GM12801 (cell line): ENCODE results near the gene SAMD11.

Source experiments
- TF ChIP-seq, protein P1 (sequence below): IDR thresholded peaks from one replicate; pipeline ENCODE4 v1.5.1; 2011; ENCODE audit warnings: control low read depth; ENCODE audit not compliant: insufficient read length; ENCODE audit errors: extremely low read depth

Gene SAMD11

DNA sequence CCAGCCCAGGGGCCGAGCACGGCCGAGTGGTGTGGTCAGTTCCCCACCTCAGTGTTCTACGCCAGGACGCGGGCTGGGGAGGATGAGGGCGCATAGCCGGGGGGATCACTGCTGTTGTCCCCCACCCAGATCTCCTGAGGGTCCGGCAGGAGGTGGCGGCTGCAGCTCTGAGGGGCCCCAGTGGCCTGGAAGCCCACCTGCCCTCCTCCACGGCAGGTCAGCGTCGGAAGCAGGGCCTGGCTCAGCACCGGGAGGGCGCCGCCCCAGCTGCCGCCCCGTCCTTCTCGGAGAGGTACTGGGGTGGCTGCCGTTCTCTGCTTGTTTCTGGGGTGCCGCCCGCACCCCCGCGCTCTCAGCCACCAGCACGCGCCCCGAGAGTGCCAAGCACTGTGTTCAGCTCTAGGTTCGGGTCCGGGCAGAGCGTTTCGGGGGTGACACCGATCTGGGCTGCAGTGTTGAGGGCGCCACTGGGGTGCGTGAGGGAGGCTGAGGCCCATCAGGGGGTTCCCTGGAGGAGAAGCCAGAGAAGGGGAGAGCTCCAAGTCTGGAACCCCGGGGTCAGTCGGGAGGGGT is 17.4 kb downstream of the SAMD11 start:
- TF ChIP-seq, protein P1, sequence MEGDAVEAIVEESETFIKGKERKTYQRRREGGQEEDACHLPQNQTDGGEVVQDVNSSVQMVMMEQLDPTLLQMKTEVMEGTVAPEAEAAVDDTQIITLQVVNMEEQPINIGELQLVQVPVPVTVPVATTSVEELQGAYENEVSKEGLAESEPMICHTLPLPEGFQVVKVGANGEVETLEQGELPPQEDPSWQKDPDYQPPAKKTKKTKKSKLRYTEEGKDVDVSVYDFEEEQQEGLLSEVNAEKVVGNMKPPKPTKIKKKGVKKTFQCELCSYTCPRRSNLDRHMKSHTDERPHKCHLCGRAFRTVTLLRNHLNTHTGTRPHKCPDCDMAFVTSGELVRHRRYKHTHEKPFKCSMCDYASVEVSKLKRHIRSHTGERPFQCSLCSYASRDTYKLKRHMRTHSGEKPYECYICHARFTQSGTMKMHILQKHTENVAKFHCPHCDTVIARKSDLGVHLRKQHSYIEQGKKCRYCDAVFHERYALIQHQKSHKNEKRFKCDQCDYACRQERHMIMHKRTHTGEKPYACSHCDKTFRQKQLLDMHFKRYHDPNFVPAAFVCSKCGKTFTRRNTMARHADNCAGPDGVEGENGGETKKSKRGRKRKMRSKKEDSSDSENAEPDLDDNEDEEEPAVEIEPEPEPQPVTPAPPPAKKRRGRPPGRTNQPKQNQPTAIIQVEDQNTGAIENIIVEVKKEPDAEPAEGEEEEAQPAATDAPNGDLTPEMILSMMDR = no peak

DNA sequence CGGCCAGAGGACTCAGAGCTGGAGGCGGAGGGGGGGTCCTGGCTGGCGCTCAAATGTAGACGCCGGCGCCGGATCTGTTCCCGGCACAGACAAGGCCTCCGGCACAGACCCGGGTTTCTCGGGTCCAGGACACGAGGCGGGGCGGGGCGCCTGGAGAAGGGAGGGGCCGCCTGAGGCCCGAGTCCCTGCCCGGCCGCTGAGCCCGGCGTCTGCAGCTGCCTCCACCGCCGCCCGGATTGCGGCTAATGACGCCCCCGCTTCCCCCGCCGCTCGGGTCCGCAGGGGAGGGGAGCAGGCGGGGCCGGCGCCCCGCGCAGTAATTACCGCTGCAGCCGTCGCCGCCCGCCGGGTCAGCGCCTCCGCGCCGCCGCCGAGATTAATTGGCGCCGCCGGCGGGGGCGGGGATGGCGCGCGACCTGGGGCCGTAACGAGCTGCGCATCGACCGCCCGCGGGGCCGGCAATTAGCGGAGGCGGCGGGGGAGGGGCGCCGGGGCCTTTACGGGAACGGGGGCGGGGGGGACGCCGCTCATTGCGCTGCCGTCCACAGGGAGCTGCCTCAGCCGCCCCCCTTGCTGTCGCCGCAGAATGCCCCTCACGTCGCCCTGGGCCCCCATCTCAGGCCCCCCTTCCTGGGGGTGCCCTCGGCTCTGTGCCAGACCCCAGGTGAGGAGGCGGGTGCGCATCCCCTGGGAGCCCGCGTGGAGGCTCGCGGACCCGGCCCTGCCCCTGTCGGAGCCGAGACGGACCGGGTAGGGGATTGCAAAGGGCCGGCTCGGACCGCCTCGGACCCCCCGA is 18.1 kb downstream of the SAMD11 start:
- TF ChIP-seq, protein P1 = no peak

DNA sequence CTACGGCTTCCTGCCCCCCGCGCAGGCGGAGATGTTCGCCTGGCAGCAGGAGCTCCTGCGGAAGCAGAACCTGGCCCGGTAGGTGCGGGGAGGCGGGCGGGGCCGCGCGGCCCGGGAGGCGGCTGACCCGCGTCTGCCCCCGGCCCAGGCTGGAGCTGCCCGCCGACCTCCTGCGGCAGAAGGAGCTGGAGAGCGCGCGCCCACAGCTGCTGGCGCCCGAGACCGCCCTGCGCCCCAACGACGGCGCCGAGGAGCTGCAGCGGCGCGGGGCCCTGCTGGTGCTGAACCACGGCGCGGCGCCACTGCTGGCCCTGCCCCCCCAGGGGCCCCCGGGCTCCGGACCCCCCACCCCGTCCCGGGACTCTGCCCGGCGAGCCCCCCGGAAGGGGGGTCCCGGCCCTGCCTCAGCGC is 18.7 kb downstream of the SAMD11 start:
- TF ChIP-seq, protein P1 = no peak

DNA sequence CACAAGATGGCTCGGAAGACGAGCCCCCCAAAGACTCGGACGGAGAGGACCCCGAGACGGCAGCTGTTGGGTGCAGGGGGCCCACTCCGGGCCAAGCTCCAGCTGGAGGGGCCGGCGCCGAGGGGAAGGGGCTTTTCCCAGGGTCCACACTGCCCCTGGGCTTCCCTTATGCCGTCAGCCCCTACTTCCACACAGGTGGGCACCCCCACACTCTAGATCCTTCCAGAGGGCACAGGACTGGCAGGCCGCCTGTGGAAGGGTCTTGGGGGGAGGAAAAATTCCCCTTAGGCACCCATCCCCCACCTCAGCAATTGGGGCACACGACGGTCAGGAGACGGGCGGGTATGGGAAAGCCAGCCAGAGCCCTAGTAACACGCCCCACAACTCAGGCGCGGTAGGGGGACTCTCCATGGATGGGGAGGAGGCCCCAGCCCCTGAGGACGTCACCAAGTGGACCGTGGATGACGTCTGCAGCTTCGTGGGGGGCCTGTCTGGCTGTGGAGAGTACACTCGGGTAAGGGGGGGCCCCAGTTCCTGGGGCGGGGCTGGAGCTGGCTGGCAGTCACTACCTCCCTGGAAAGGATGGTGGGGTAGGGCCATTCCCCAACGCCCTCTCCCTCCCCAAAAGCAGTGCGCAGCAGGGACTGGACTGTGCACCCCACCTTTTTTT is 19.3 kb downstream of the SAMD11 start:
- TF ChIP-seq, protein P1 = no peak

DNA sequence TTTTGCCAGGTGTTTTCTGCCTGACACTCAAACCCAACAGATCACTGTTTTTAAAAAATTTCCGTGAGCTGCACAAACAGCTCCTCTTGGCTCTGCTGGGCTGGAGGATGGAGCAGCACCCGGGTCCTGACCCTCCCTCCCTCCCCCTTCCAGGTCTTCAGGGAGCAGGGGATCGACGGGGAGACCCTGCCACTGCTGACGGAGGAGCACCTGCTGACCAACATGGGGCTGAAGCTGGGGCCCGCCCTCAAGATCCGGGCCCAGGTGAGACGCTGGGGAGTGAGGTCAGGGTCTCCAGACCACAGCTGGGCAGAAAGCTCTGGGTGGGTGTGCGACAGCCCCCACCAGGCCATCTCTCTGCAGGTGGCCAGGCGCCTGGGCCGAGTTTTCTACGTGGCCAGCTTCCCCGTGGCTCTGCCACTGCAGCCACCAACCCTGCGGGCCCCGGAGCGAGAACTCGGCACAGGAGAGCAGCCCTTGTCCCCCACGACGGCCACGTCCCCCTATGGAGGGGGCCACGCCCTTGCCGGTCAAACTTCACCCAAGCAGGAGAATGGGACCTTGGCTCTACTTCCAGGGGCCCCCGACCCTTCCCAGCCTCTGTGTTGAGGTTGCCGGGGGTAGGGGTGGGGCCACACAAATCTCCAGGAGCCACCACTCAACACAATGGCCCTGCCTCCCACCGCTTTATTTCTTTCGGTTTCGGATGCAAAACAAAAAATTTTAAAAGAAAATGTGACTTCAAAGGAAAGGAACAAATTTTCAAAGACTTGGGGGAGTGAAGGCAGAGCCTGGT is 20.0 kb downstream of the SAMD11 start:
- TF ChIP-seq, protein P1 = no peak

DNA sequence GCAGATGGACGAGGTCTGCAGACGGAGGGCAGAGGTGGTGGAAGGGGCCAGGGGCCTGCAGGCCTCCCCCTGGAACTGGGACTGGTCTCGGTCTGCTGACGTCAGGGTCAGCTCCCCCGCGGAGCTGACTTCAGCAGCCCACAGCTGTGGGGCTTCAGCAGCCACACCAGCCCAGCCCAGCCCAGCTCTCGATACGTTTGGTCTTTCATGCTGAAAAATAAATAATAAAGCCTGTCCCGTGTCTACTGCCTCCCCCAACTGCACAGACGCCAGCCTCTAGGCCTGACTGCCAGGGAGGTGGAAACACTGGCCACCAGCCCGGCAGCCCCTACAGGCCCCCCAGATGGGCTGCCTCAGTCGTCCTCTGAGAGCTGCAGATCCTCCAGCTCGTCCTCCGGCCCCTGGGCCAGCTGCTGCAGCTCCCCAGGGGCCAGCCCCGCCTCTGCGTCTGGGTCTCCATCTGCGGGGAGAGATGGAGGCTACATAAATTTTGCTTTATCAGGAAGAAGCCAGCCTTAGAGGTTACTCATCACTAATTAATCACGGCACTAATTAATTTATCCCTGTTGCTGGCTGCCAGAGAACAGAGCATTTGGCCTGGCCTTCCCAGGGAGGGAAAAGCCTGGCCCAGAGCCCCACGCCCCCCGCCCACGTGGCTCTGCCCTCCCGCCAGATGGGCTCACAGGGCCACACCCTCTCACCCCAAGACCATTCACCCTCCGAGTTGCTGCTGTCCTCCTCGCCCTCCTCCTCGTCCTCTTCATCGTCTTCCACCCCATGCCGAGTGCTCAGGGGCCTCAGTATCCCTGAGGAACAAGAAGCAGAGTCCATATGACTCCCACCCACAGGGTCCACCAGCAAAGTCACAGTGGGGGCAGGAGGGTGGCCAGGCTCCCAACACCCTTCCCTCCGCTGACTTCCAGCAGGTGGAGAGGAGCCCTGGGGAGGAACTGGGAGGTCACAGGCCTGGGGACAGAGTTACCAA is 20.9 kb downstream of the SAMD11 start:
- TF ChIP-seq, protein P1 = no peak
